NCI-H82 (cell line): ENCODE results near the gene EFCAB9.
"Not testable (repeated sequence)": the region's sequence is repeated elsewhere in the genome, so short reads cannot be mapped to it uniquely, and the experiment has no call there.

Source experiments
- DNase-seq: peaks from one replicate; lab custom pipeline; 2025; lab: John Stamatoyannopoulos, UW

Gene EFCAB9

DNA sequence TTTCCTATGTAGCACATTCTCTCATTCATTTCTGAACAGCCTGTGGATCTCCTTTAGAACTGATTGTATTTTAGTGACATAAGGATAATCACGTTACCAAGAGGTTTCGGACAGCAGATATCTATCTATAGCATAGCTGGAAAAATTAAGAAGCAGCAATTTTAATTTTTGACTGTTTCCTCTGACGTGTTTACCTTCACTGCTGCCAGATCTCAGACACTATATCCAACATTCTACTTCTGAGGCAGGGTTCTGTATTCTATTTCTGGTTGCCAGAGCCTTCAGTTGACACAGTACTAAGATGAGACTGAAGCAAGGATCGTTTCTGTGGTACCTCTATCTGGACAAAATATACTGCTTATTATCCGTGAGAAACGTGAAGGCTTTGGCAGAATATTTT lies at the start of gene EFCAB9:
TSS of gene EFCAB9 (plus strand) at position 301 of the 400 bp plus-strand sequence. CDS start at position 302, 1 bp downstream.
- DNase-seq, result no peak

DNA sequence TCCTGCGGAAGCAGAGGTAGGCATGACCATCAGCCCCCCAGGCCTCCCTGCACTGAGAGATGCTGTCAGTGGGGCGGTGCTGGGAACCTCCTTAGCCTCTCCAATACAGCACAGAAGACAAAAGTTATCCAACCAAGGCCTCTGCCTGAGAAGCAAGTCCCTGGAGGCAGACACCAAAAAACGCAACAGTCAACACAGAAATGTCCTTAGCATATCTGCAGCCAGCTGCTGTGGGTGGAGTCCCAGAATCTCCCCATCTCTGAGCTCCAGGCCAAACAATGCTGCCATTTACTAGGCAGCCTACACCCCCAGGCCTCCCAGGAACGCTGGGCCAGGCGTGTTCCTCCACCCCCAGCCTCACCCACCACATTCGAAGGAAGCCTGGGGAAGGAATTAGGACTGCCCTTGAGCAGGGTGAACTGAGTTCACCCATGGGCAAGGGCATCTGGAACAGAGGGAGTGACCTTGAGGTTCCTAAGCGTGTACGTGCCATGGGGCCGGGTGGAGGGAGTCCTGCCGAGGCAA lies 49.6 kb upstream of the EFCAB9 start:
- peak; percentile 32 for DNase-seq

DNA sequence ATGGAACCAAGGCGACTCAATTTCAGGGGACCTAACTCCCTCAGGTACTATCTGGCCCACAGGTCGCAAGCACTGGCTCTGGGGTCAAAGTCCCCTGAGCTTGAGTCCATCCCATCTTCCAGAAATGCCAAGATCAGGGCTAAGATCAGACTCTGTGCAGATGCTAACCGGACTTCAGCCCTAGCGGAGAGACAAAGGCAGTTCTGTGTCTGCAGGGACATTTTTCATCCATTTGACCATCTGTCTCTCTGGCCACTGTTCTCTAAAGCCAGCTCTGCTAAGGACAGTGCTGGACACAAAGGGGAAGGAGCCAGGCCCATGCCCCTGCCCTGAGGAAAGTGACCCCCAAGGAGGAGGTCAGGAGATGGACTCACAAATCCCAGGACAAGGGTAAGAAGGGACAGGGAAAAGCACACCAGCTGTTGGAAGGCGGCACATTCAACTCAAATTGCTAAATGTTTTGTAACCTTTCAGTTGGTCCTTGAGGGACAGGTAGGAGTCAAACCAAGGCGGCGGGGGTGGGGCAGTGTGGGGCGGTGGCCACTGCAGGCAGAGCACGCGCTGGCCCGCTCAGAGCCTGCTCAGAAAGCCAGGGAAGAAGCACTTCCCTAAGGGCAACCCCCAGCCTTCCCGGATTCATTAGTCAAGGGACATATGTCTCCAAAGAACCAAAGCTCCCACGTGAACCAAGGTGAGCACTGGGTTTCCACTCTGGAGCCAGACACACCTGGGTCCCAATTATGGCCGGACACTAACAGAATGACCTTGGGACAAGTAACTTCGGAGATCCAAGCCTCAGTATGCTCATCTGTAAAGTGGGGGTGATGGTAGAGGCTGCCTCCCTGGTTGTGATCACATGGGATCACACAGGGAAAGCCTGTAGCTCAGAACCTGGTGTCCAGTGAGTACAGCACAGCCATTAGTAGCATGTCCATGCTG lies 48.8 kb upstream of the EFCAB9 start:
- DNase-seq, result no peak

DNA sequence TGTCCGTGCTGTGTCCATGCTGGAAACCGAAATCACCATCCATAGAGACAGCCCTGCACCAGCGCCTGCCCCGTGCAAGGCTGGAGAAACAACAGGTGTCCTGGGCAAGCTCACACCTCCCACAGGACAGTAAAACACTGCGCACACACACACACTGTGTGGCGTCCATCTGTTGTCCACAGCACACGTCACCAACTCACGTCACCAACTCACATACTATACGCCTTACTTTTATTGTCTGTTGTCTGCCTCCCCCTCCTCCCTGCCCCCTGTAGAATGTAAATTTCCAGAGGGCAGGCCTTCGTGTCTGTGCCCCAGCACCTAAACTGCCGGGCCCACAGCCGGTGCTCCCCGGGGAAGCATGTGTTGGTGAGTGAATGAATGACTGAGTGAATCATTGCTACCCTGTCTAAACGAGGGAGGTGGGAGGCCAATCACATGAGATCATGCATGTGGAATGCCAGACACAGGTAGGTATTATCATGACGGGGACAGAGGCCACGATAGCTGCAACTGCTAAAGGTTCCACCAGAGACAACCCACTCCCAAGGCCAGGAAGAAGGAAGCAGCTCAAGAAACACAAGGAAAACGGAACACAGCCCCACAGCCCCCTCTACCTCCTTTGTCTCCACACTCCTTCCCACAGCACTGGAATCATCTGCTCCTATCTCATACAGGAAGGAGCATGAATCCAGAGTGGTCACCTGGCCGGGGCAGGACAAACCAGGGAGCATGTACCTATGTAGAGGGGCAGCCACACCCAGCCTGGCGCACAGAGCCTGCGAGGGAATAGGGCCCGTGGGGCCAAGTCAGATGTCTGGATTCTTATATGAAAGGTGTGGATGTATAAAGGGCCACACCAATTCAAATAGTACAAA lies 47.9 kb upstream of the EFCAB9 start:
- no peak for DNase-seq

DNA sequence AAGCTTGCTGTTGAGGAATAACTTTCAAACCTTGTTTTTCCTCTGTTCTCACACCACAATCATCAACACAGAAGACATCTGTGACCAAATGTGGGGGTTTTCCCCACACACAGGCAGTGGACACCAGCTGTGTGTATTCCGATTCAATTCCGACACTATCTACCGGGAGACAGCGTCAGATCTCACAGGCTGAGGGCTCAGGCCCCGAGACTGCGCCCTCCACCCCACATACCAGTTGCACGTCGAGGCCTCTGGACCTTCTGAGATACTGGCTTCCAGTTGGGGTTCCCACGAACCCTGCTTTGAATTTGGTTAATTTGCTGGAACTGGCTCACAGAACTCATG lies 47.3 kb upstream of the EFCAB9 start:
- DNase-seq, result no peak

DNA sequence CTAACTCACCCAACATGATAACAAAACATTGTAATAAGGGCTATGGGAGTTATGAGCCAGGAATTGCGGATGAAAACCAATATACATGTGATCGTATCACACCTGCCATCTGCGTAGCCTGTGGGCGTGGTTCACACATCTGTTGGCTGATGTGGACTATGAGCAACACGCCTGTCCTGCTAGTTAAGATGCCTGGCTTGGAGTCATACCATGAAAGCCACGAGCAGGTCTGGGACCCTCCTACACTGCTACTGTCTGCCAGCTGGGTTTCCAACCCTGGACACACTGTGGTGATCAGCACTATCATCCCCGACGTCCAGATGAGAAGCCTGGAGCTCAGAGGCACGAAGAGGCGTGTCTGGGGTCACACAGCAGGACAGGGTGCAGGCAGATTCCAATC lies 46.1 kb upstream of the EFCAB9 start:
- DNase-seq, result no peak

DNA sequence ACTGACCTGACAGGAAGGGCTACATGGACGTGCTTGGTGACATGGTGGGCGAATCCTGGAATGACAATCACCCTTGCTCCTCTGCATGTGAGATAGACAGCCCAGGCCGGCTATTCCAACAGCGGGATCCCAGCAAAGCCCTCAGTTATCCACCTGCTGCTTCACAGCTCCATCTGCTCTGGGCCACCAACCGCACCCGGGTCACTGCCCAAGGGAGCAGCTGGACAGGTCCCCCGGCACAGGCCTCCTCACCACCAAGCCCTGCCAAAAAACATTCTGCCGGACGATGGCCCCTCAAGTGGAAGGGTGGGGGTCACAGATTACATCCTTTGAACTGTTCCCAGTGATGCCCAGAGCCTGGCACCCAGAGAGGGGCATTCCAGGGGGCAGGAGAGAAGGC lies 45.6 kb upstream of the EFCAB9 start:
- DNase-seq, result no peak

DNA sequence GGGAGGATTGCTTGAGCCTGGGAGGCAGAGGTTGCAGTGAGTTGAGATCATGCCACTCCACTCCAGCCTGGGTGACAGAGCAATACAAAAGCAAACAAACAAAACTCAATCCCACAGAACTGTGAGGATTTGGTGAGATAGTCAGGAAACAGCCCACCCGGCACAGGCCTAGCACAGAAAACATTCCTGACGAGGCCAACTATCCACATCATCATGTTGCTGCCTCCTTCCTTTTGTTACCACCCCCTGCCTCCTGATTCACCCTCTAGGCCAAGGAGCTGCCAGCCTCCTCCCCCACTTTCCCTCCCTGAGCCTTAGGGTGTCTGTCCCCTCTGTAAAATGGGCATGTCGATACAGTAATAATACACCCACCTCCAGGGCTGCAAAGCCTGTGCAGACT lies 44.9 kb upstream of the EFCAB9 start:
- no peak for DNase-seq

DNA sequence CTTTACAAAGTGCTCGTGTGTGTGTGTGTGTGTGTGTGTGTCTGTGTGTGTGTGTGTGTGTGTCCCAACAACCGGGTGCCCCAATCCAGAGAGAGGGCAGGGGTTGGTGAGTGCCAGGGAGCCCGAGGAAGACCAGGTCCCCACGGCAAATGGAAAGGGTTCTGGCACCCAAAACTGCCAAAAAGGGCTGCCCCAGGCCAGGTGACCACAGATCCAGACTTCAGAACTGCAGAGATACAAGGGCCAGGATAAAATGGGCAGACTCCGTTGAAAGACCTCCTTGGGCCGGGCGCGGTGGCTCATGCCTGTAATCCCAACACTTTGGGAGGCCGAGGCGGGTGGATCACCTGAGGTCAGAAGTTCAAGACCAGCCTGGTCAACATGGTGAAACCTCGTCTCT lies 44.5 kb upstream of the EFCAB9 start:
- not testable (repeated sequence) for DNase-seq

DNA sequence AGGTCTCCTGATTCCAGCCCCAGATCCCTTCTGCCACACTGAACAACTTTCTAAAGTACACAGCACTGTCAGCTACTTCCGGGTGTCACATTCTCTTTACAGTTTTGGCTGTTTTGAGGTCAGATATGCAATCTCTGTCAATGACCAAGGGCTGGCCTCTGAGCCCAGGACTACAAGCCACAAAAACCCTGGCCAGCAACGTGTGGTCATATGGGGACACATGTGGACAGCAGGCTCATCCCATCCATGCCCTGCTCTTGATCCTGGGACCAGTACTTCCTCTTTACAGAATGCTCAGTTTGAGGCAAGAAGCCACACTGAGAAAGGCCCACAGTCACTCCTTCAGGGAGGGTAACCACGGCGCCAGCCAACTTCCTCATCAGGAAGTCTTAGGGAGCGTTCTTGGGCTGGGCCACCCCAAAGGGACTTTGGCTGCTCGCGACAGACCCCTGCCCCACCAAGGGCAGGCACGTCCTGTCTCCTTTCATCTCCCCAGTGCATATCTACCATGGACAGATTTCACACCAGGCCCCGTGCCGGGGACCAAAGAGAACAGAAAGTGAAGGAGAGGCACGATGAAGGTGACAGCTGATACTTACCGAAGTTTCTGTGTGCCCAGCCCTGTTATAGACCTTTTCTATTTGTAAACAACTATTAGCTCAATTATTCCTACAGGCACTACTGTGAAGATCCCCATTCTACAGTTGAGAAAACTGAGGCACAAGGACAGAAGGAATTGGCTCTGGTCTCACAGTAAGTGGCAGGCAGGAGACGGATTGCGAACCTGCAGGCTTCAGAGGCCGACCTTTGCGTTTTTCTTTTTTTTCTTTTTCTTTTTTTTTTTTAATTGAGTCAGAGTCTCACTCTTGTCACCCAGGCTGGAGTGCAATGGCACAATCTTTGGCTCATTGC lies 43.2 kb upstream of the EFCAB9 start:
- no peak for DNase-seq

DNA sequence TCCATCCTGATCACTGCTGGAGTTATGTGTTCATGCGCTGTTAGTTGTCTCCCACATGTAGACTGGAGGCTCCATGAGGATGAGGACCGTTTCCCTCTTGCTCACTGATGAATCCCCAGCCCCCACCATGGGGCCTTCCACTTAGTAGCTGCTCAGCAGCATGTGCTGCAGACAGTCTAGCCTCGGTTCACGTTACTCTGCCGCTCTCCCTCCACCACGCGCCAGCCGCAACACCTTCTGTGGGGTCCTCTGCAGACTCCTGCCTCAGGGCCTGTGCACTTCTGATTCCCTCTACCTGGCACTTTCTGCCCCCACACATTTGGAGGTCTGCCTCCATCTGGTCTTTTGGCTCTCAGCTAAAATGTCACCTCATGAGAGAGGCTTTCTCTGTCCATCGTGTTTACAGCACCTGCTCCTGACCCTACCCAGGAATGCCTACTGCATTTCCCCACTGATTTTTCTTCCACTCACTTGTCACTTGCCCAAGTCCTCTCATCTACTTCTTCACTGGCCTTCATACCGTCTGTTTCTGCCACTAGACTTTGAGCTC lies 42.2 kb upstream of the EFCAB9 start:
- no peak for DNase-seq

DNA sequence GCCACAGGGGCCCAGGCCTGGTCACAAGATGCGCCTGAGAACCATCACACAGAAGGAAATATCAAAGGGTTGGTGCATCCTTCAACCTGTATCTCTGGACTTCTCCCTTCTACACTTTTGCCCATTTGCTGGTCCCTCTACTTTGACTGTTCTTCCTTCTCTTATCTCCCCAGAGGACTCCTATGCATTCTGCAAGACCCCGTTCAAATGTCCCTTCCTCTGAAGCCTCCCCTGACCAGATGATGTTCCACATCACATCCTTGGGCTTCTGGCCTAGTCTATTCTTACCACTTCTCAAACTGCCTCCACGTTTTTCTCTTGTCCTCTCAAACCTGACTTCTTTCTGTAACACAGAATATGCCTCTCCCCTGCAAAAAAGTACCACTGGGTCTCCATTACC lies 40.3 kb upstream of the EFCAB9 start:
- no peak for DNase-seq

DNA sequence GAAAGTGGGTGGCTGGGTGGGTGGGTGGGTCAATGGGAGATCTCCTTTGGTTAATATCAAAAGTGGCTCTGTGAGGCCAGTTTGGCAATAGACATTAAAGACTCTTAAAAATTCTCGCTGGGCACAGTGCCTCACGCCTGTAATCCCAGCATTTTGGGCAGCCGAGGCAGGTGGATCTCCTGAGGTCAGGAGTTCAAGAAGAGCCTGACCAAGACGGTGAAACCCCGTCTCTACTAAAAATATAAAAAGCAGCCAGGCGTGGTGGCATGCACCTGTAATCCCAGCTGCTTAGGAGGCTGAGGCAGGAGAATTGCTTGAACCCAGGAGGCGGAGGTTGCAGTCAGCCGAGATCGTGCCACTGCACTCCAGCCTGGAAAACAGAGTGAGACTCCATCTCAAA lies 38.9 kb upstream of the EFCAB9 start:
- DNase-seq, result not testable (repeated sequence)

DNA sequence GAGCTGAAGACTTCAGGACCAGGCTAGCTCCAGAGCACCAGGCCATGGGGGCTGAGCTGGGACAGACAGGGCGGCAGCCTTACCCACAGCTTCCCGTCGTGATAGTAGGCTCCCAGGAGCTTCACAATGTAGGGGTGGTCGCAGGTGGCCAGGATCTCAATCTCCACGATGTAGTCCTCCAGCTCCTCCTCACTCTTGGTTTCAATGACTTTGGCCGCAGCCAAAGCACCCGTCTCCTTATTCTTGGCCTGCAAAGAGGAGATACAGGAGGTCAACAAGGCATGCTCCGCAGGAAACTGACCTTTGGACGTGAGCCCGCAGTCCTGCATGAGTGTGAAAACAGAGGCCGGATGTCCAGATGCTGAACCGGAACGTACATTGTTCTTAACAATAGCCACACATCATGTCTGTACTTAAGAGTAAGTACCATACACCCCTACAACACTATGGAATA lies 37.4 kb upstream of the EFCAB9 start:
- no peak for DNase-seq

DNA sequence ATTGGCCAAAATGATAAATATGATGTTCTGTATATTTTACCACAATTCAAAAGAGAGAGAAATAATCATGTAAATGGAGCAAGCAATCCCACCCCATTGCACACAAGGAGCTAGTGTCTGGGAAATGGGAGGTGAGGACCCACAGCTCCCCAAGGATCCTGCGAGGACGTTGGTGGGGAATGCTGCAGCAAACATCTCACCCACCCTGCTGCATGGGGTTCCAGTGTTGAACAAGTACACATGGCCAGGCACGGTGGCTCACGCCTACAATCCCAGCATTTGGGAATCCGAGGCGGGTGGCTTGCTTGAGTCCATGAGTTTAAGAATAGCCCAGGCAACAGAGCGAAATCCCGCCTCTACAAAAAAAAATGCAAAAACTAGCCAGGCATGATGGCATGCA lies 35.0 kb upstream of the EFCAB9 start:
- DNase-seq, result no peak

DNA sequence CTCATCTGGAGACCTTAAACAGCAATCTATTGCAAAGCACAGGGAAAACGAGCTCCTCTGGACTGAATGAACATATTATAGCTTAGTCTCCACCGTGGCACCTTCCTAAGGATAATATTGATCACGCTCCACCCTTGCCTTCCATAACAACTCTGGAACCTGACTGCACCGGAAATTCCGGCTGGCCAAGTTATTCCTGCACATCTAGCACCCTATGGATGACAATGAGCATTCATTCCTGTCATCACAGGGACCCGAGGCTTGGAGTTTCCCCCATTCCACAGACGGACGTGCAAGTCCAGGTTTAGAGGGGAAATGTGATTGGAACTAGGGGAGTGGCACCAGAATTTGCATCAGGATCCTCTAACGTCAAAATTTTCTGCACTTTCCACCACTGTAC lies 33.5 kb upstream of the EFCAB9 start:
- no peak for DNase-seq

DNA sequence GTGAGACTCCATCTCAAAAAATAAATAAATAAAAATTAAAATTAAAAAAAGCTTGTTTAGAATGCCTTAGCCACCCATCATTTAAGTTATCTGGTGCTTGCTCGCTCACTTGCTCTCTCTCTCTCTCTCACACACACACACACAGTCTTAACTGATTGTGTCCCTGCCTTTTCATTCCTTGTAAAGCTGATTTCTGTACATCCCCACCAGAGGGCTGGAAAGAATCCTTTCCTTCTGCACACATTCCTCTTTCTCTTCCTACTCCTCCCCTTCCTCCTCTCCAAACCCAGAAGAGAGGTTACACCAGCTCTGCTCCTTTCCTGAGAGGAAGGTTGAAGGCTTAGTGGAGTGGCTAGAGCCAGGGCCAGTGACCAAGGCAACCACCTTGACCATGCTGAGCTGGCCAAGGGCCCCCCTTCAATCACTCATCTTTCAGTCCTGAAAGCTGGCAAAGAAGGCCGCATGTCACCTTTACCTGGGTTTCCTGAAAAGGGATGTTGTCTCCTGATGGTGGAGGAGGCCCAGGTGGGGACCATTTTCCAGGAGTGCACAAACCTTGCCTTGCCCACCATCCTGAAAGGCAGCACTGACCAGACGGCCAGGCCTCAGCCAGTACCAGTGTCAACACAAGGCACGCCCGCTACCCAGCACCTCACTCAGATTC lies 31.5 kb upstream of the EFCAB9 start:
- DNase-seq, result no peak

DNA sequence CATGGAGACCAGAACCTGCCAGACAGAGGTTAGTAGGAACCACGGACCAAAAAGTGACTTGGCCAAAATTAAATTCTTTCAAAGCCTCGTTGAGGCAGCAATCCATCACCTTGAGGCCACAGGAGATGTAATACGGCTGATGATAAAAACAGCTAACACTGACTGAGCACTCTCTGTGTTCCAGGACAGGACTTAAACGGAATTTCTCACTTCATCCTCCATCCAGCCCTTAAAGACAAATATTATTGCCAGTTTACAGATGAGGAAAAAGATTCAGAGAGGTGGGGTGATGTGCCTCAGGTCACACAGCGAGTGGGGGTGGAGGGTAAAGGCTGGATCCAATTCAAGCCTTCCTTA lies 31.0 kb upstream of the EFCAB9 start:
- no peak for DNase-seq

DNA sequence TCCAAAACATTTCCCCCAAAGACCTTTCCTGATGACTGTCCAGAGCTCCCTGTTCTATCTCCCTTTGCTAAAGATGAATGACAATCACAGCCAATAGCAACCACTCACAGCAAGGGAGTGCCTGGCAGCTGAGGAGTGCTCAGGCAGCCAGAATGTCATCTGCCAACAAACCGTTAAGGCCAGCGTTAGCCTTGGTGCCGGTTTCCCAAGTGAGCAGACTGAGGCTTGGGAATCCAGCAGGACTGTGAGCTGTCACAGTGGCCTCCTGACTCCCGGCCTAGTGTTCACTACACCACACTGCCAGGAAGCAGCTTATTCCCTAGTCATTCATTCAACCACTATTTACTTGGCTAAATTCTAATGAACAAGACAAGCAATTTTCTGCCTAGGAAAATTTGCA lies 30.6 kb upstream of the EFCAB9 start:
- DNase-seq, result no peak

DNA sequence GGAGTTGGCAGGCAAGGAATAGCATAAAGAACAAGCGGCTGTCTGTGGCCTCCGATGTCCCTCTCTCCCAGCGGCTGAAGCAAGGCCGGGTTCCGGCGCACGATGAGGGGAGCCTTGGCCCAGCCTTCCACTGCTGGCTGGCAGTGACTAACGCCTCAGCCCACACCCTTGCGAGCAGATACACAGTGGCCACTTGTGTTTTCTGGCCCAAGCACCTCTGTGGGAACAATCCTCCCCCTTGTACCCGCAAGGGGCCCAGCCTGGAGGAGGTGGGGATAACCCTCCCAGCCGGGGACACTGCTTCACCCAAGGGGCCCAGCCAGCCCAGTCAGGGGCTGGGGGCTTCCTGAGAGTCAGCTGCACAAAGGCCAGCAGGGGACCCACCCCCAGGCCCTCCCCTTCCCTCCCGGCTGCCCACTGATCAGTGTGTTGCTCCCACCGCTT lies 29.2 kb upstream of the EFCAB9 start:
- DNase-seq, result no peak

DNA sequence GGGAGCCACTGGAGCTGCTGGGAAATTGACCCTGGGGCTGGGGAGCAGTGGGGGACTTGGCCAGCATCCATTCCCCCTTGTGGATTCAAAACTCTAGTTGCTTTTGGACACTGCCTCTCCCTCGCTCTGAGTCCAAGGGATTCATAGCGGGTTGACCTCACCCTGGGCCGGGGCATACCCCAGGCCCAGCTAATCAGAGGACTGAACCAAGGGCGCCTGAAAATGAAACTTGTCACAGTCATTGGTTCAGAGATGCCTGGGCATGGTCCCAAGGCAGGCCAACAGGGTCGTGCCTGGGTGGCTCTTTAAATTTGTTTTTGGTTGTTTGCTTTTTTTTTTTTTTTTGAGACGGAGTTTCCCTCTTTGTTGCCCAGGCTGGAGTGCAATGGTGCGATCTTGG lies 28.5 kb upstream of the EFCAB9 start:
- DNase-seq, result no peak
